ENCODE measurements around the gene BCOR.

Gene BCOR

GRCh38 chrX:40063555-40063954, 34.2 kb downstream of the BCOR start:
- DNase-seq (ENCODE audit: low spot score): no peak

GRCh38 chrX:40062525-40063155, 35.1 kb downstream of the BCOR start:
- no peak for DNase-seq (ENCODE audit: low spot score)

- no peak for DNase-seq (ENCODE audit: low spot score)
These were observed 35.8 kb downstream of the BCOR start for GRCh38 chrX:40061871-40062524.

GRCh38 chrX:40061005-40061404, 36.8 kb downstream of the BCOR start:
- no peak for DNase-seq (ENCODE audit: low spot score)

- DNase-seq (ENCODE audit: low spot score): no peak
These were observed 37.4 kb downstream of the BCOR start for GRCh38 chrX:40060356-40060845.

GRCh38 chrX:40058719-40059118, 39.0 kb downstream of the BCOR start:
- no peak for DNase-seq (ENCODE audit: low spot score)

GRCh38 chrX:40057405-40057804, 40.4 kb downstream of the BCOR start:
- DNase-seq (ENCODE audit: low spot score): no peak

- DNase-seq (ENCODE audit: low spot score): no peak
These were observed 41.3 kb downstream of the BCOR start for GRCh38 chrX:40056420-40056819.

GRCh38 chrX:40055495-40055894, 42.3 kb downstream of the BCOR start:
- no peak for DNase-seq (ENCODE audit: low spot score)

- no peak for DNase-seq (ENCODE audit: low spot score)
These were observed 43.0 kb downstream of the BCOR start for GRCh38 chrX:40054793-40055192.

GRCh38 chrX:40050532-40050931, 47.2 kb downstream of the BCOR start:
- no peak for DNase-seq (ENCODE audit: low spot score)

GRCh38 chrX:40049084-40049641, 48.6 kb downstream of the BCOR start:
- DNase-seq (ENCODE audit: low spot score): no peak

- DNase-seq (ENCODE audit: low spot score): no peak
These were observed 50.3 kb downstream of the BCOR start for GRCh38 chrX:40047485-40047884.

GRCh38 chrX:40043895-40044294, 53.9 kb downstream of the BCOR start:
- no peak for DNase-seq (ENCODE audit: low spot score)

GRCh38 chrX:40041915-40042314, 55.8 kb downstream of the BCOR start:
- DNase-seq (ENCODE audit: low spot score): no peak

- DNase-seq (ENCODE audit: low spot score): no peak
These were observed 56.9 kb downstream of the BCOR start for GRCh38 chrX:40040686-40041461.

GRCh38 chrX:40039887-40040286, 57.9 kb downstream of the BCOR start:
- no peak for DNase-seq (ENCODE audit: low spot score)

- no peak for DNase-seq (ENCODE audit: low spot score)
These were observed 60.4 kb downstream of the BCOR start for GRCh38 chrX:40037367-40037766.

- no peak for DNase-seq (ENCODE audit: low spot score)
These were observed 62.0 kb downstream of the BCOR start for GRCh38 chrX:40035726-40036125.

GRCh38 chrX:40031911-40032310, 65.8 kb downstream of the BCOR start:
- no peak for DNase-seq (ENCODE audit: low spot score)

GRCh38 chrX:40030205-40030604, 67.6 kb downstream of the BCOR start:
- no peak for DNase-seq (ENCODE audit: low spot score)

- no peak for DNase-seq (ENCODE audit: low spot score)
These were observed 75.3 kb downstream of the BCOR start for GRCh38 chrX:40022421-40022820.

GRCh38 chrX:40021647-40022046, 76.1 kb downstream of the BCOR start:
- no peak for DNase-seq (ENCODE audit: low spot score)

Measured in left forelimb (tissue), 1 donor.